ENCODE results near the gene RXRA.

The RXRA gene

GRCh38 chr9:134384811-134385479 is 58.7 kb downstream of the RXRA start:
- Histone ChIP-seq H3K27ac (0 out of 22 replicates have a peak overlapping the region, but pooled peaks of 1 of the 11 experiments have one; percentile 9), H4K20me1 (peaks cover 100% of the 10 kb centered on the region in 11 experiments), H3K4me1 (peaks cover 98 to 100% (median 100%) of the 10 kb centered on the region in 10 experiments)

GRCh38 chr9:134385915-134386314 is 59.7 kb downstream of the RXRA start:
- H4K20me1 ChIP-seq: peaks cover 100% of the 10 kb centered on the region in 11 experiments
- peaks cover 98 to 100% (median 100%) of the 10 kb centered on the region in 10 experiments for H3K4me1 ChIP-seq
- TF ChIP-seq Cebpa-rat (IDR thresholded peaks at IDR 0.05): no peak
- no peaks in the 10 kb centered on the region for H3K27me3 ChIP-seq
- peak overlapping the region; percentile 82 to 98 (median 93) for H3K4me2 ChIP-seq
- H3K9me3 ChIP-seq (replicated peaks in 1 of 11): no peaks in the 10 kb centered on the region
- H3K9ac ChIP-seq: peak overlapping the region in 5 of 11 experiments; percentile 16 to 55 (median 29); a peak in 7 of 22 replicates
- H3K27ac ChIP-seq: no peak overlapping the region
- H3K4me3 ChIP-seq: no peak overlapping the region; a peak in 1 of 20 replicates
- H3K36me3 ChIP-seq: peaks cover 0 to 9% (median 0%) of the 10 kb centered on the region in 11 experiments; a peak in 2 of 22 replicates

More at GRCh38 chr9:134384811-134385479, 58.7 kb downstream of the RXRA start:
- Histone ChIP-seq H3K36me3 (peaks cover 0 to 9% (median 0%) of the 10 kb centered on the region in 11 experiments; a peak in 2 of 22 replicates), H3K9ac (peak overlapping the region in 5 of 11 experiments; percentile 3 to 32 (median 29); a peak in 6 of 22 replicates), H3K27me3 (no peaks in the 10 kb centered on the region), H3K4me3 (no peak overlapping the region), H3K9me3 (replicated peaks in 1 of 11) (no peaks in the 10 kb centered on the region), H3K4me2 (peak overlapping the region; percentile 82 to 98 (median 93))
- no peak for TF ChIP-seq Cebpa-rat (IDR thresholded peaks at IDR 0.05)

GRCh38 chr9:134386951-134387831 is 60.9 kb downstream of the RXRA start:
- Histone ChIP-seq H3K36me3 (peaks cover 0 to 9% (median 0%) of the 10 kb centered on the region in 11 experiments; a peak in 3 of 22 replicates), H3K9me3 (replicated peaks in 1 of 11) (no peaks in the 10 kb centered on the region), H3K4me2 (peak overlapping the region; percentile 9 to 98 (median 95); a peak in 18 of 22 replicates), H3K4me1 (peaks cover 95 to 100% (median 99%) of the 10 kb centered on the region in 10 experiments), H4K20me1 (peaks cover 99 to 100% (median 99%) of the 10 kb centered on the region in 11 experiments), H3K27me3 (no peaks in the 10 kb centered on the region), H3K9ac (peak overlapping the region in 3 of 11 experiments; percentile 7 to 55 (median 16); a peak in 3 of 22 replicates), H3K27ac (no peak overlapping the region), H3K4me3 (no peak overlapping the region)
- no peak for TF ChIP-seq Cebpa-rat (IDR thresholded peaks at IDR 0.05)

- H3K9me3 ChIP-seq (replicated peaks in 1 of 11): no peaks in the 10 kb centered on the region
- peak overlapping the region in 1 of 11 experiments; percentile 18; a peak in 1 of 22 replicates for H3K27ac ChIP-seq
- H3K4me3 ChIP-seq: no peak overlapping the region
- peak overlapping the region in 7 of 11 experiments; percentile 20 to 65 (median 52); a peak in 4 of 22 replicates for H3K9ac ChIP-seq
- TF ChIP-seq Cebpa-rat (IDR thresholded peaks at IDR 0.05): no peak
- no peaks in the 10 kb centered on the region for H3K27me3 ChIP-seq
- peaks cover 94 to 100% (median 99%) of the 10 kb centered on the region in 10 experiments for H3K4me1 ChIP-seq
- peaks cover 99 to 100% (median 99%) of the 10 kb centered on the region in 11 experiments for H4K20me1 ChIP-seq
- peak overlapping the region; percentile 81 to 98 (median 93); a peak in 20 of 22 replicates for H3K4me2 ChIP-seq
- peaks cover 0 to 10% (median 0%) of the 10 kb centered on the region in 11 experiments; a peak in 3 of 22 replicates for H3K36me3 ChIP-seq
These were observed 62.1 kb downstream of the RXRA start for GRCh38 chr9:134388289-134388808.

GRCh38 chr9:134388976-134389375 is 62.7 kb downstream of the RXRA start:
- peak overlapping the region in 8 of 11 experiments; percentile 8 to 65 (median 48); a peak in 8 of 22 replicates for H3K9ac ChIP-seq
- H3K9me3 ChIP-seq (replicated peaks in 1 of 11): peaks cover 0 to 4% (median 0%) of the 10 kb centered on the region in 11 experiments; a peak in 1 of 22 replicates
- peak overlapping the region; percentile 81 to 98 (median 93) for H3K4me2 ChIP-seq
- peaks cover 99 to 100% (median 99%) of the 10 kb centered on the region in 11 experiments for H4K20me1 ChIP-seq
- no peaks in the 10 kb centered on the region for H3K27me3 ChIP-seq
- peak overlapping the region in 2 of 11 experiments; percentile 9 to 18; a peak in 1 of 22 replicates for H3K27ac ChIP-seq
- no peak for TF ChIP-seq Cebpa-rat (IDR thresholded peaks at IDR 0.05)
- H3K36me3 ChIP-seq: peaks cover 0 to 14% (median 0%) of the 10 kb centered on the region in 11 experiments; a peak in 3 of 22 replicates
- H3K4me1 ChIP-seq: peaks cover 94 to 100% (median 99%) of the 10 kb centered on the region in 10 experiments
- no peak overlapping the region for H3K4me3 ChIP-seq

GRCh38 chr9:134389642-134390041 is 63.4 kb downstream of the RXRA start:
- Histone ChIP-seq H3K4me3 (no peak overlapping the region), H3K9ac (peak overlapping the region; percentile 8 to 65 (median 49); a peak in 15 of 22 replicates), H3K27me3 (no peaks in the 10 kb centered on the region), H3K27ac (peak overlapping the region in 2 of 11 experiments; percentile 18 to 21; a peak in 3 of 22 replicates), H3K9me3 (replicated peaks in 1 of 11) (peaks cover 0 to 5% (median 0%) of the 10 kb centered on the region in 11 experiments; a peak in 1 of 22 replicates), H4K20me1 (peaks cover 97 to 100% (median 99%) of the 10 kb centered on the region in 11 experiments), H3K36me3 (peaks cover 0 to 14% (median 0%) of the 10 kb centered on the region in 11 experiments; a peak in 3 of 22 replicates), H3K4me2 (peak overlapping the region; percentile 81 to 98 (median 93)), H3K4me1 (peaks cover 94 to 100% (median 99%) of the 10 kb centered on the region in 10 experiments)
- no peak for TF ChIP-seq Cebpa-rat (IDR thresholded peaks at IDR 0.05)

- peaks cover 0 to 14% (median 0%) of the 10 kb centered on the region in 11 experiments; a peak in 3 of 22 replicates for H3K36me3 ChIP-seq
- peak overlapping the region; percentile 81 to 98 (median 93) for H3K4me2 ChIP-seq
- H4K20me1 ChIP-seq: peaks cover 97 to 100% (median 99%) of the 10 kb centered on the region in 11 experiments
- H3K27me3 ChIP-seq: peaks cover 0 to 5% (median 0%) of the 10 kb centered on the region in 11 experiments; a peak in 1 of 22 replicates
- H3K27ac ChIP-seq: peak overlapping the region in 3 of 11 experiments; percentile 30 to 54 (median 50); a peak in 6 of 22 replicates
- peaks cover 0 to 5% (median 0%) of the 10 kb centered on the region in 11 experiments; a peak in 1 of 22 replicates for H3K9me3 ChIP-seq (replicated peaks in 1 of 11)
- peak overlapping the region in 7 of 10 experiments; percentile 5 to 41 (median 23); a peak in 8 of 20 replicates for H3K4me3 ChIP-seq
- no peak for TF ChIP-seq Cebpa-rat (IDR thresholded peaks at IDR 0.05)
- peaks cover 94 to 100% (median 99%) of the 10 kb centered on the region in 10 experiments for H3K4me1 ChIP-seq
- peak overlapping the region; percentile 8 to 65 (median 49); a peak in 17 of 22 replicates for H3K9ac ChIP-seq
These were observed 64.3 kb downstream of the RXRA start for GRCh38 chr9:134390537-134390936.

All from BLaER1 treated with 17β-estradiol and CSF1 and Interleukin-3, amounts not matched to agents 10 nM and 100 nM (cell line).